Measurements from ENCODE around the gene SLC16A6.
A peak's percentile ranks its signal among the peaks of the same experiment; 100 is the strongest.
"Not testable (repeated sequence)": the region's sequence is repeated elsewhere in the genome, so short reads cannot be mapped to it uniquely, and the experiment has no call there.

Gene SLC16A6

GRCh38 chr17:68246271-68247028, 44.5 kb downstream of the SLC16A6 start:
- DNase-seq = no peak

- no peak for DNase-seq
Measured at GRCh38 chr17:68239632-68240366, 51.1 kb downstream of the SLC16A6 start.

DNA sequence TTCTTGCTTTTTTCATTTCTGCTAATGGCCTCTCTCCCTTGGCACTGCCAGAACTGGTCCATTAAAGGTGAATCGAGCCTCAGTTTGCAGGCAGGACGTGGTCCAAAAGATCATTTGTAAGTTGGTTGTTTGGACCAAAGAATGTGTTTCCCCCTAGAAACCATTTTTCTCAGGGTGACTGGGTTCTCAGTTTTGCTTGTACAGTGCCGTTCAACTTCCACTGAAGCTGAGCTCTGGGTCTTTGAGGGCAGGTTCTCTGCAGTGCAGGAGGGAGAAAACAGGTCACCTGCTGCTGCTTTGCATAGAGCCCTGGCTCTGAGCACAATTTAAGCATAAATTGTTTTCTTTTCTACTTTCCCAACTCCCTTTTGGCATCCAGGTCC, 52.1 kb downstream of the SLC16A6 start:
- DNase-seq = no peak

DNA sequence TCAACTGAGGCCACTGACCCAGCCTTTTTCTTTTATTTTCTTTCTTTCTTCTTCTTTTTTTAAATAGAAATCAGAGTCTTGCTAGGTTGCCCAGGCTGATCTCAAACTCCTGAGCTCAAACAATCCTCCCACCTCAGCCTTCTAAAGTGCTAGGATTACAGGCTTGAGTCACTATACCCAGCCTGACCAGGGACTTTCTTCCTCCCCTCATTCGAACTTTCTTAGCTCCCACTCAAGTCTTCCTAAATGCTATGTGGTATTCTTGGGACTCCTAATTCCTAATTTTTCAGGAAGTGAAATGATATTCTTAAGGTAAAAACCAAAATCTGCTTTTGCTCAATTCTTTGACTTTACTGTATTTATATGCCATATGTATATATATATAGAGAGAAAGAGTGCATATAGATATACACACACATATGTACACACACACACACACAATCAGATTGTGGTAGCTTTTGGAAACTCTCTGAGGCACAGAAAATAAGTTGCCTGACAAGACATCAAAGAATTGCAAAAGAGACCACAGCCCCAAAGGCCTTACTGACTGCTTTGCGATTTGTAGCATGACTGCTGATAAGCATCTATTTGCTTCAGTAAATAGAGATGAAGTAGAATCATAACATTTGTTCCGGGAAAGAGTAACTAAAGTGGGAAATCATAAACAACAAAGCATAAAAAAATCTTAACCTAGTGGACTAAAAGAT, 52.6 kb downstream of the SLC16A6 start:
- DNase-seq = no peak

- not testable (repeated sequence) for DNase-seq
Measured at GRCh38 chr17:68237369-68238163, 53.4 kb downstream of the SLC16A6 start.

- not testable (repeated sequence) for DNase-seq
Measured at GRCh38 chr17:68235336-68235791, 55.6 kb downstream of the SLC16A6 start.

DNA sequence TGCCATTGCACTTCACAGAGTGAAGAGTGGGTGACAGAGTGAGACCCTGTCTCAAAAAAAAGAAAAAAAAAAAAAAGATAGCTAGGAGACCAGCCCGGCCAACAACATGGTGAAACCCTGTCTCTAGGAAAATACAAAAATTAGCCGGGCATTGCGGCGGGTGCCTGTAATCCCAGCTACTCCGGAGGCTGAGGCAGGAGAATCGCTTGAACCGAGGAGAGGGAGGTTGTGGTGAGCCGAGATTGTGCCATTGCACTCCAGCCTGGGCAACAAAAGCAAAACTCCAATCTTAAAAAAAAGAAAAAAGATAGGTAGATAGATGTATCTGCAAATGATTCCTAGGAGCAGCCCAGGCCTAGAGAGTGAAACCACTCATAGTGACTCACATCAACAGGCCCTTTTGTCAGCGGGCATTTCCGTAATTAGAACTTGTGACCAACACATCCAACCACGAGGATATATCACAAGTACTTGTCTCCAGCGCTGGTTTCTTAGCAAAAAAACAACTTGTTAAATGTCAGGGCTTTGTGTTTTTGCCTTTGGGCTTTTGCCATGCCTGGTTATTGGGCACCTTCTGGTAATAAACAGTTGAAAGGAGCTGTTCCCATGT, 56.1 kb downstream of the SLC16A6 start:
- DNase-seq = not testable (repeated sequence)

GRCh38 chr17:68232741-68233140, 58.2 kb downstream of the SLC16A6 start:
- DNase-seq = not testable (repeated sequence)

GRCh38 chr17:68231541-68231940, 59.4 kb downstream of the SLC16A6 start:
- no peak for DNase-seq

GRCh38 chr17:68231131-68231530, 59.8 kb downstream of the SLC16A6 start:
- DNase-seq = not testable (repeated sequence)

GRCh38 chr17:68229619-68230018, 61.3 kb downstream of the SLC16A6 start:
- DNase-seq = no peak

DNA sequence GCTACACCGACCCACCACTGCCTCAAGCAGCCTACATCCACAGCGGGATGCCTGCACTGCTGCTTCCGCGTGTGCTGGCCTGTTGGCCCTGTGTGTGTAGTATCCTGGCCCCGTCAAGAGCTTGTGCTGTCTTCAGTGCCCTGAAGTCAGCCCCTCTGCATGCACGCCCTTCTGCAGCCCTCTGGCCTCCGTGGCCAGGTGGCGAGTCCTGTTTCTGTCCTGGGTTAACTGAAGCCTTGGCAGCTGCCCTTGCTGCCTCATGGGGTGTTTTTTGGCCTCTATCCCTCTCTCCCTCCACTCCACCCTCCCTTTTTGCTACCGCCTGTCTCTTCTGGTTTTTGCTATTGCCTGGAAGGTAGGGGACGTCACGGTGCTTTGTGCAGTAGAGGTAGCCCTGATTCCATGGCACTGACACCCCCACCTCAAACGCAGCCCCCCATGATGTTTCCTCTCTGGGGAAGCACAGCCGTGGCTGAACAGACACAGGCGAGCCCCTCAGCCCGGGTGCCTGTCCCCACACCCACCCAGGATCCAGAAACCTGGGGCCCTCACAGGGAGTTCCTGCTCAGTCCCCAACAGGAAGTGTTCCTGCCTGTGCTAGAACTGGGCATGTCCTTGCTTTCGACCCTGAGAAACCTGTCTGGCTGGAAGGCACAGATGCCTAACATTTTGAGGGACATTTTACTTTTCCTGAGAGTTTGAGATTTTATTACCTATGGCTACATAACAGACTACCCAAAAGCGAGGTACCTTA, 61.9 kb downstream of the SLC16A6 start:
- peak; percentile 46 for DNase-seq

DNA sequence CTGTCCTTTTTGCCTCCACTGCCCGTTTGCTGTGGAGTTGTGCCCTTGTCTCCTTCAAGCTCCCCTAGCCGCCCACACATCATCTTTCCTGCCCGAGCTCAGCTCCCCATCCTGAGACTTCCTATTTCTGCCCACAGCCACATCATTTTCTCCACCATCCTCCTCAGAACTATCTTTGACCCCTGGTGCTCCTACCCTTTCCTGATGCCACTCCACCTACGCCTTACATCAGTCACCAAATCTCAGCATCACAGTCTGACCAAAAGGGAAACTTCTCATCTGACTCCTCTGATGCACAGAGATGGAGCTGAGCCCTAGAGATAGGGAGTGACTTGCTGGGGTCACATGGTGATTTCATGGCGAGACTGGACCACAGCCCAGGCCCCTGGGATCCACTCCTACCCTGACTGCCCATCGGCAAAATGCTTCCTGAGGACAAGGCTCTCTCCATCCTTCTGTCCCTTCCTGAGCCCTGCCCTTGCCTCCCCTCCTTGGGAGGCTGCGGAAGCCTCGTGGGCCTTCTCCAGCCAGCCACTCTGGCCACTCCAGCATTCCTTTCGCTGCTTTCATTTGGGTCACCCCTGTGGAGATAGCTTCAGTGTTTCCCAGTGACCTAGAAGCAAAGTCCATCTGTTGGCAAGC, 62.8 kb downstream of the SLC16A6 start:
- DNase-seq = not testable (repeated sequence)

DNA sequence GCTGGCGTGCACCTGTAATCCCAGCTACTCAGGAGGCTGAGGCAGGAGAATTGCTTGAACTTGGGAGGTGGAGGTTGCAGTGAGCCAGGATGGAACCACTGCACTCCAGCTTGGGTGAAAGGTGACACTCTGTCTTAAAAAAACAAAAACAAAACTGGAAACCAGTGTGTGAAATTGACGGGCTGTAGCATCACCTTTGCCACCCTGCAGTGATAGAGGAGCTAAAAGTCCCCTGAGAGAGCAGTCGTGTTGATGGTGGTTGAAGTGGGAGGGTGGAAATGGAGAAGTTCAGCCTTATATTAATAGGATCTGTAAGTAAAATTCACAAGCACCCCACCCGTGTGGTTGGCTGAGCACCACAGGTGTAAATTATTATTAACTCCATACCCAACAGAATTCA, 65.9 kb downstream of the SLC16A6 start:
- DNase-seq = not testable (repeated sequence)

- no peak for DNase-seq
Measured at GRCh38 chr17:68222606-68223005, 68.3 kb downstream of the SLC16A6 start.

GRCh38 chr17:68221786-68222185, 69.1 kb downstream of the SLC16A6 start:
- DNase-seq = no peak

GRCh38 chr17:68220786-68221185, 70.1 kb downstream of the SLC16A6 start:
- not testable (repeated sequence) for DNase-seq

DNA sequence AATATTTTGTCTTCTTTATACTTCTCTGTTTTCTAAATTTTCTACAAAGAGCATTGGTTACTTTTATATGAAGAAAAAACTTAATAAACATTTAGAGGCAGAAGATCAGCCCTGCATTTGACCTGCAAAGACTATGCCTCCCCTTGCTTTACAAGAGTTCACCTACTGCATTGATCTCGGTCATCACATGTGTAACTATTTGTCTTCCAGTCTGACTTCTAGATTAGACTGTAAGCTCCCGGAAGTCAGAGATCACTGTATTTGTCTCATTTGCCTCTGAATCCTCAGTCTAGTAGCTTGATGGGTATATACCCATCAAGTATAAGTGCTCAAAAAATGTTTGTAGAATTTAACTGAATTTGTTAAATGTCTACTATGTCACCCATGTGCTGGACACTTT, 70.7 kb downstream of the SLC16A6 start:
- DNase-seq = not testable (repeated sequence)

DNA sequence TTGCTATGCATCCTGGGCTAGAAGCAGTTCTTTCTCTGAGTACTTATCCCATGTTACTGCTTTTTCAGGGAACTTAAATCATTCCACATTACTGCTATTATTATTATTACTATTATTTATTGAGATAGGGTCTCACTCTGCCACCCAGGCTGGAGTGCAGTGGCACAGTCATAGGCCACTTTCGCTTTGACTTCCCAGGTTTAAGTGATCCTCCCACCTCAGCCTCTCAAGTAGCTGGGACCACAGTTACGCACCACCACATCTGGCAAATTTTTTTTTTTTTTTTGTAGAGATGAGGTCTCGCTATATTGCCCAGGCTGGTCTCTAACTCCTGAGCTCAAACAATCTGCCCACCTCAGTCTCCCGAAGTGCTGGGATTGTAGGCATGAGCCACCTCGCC, 71.5 kb downstream of the SLC16A6 start:
- DNase-seq = not testable (repeated sequence)
